ENCODE measurements around the gene SEPTIN7.

GRCh38 chr7:35839860-35840854 lies 39.3 kb downstream of the SEPTIN7 start:
- TF ChIP-seq, protein P1, sequence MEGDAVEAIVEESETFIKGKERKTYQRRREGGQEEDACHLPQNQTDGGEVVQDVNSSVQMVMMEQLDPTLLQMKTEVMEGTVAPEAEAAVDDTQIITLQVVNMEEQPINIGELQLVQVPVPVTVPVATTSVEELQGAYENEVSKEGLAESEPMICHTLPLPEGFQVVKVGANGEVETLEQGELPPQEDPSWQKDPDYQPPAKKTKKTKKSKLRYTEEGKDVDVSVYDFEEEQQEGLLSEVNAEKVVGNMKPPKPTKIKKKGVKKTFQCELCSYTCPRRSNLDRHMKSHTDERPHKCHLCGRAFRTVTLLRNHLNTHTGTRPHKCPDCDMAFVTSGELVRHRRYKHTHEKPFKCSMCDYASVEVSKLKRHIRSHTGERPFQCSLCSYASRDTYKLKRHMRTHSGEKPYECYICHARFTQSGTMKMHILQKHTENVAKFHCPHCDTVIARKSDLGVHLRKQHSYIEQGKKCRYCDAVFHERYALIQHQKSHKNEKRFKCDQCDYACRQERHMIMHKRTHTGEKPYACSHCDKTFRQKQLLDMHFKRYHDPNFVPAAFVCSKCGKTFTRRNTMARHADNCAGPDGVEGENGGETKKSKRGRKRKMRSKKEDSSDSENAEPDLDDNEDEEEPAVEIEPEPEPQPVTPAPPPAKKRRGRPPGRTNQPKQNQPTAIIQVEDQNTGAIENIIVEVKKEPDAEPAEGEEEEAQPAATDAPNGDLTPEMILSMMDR (IDR thresholded peaks at IDR 0.05; ENCODE audit: insufficient read depth, low read length, poor library complexity, severe bottlenecking), result no peak
- TF ChIP-seq EZH2phosphoT487 (conservative IDR thresholded peaks at IDR 0.05; ENCODE audit: low read length), result no peak

Data from SU-DHL-6 (cell line).